ENCODE results near the gene DOCK4.

The DOCK4 gene

DNA sequence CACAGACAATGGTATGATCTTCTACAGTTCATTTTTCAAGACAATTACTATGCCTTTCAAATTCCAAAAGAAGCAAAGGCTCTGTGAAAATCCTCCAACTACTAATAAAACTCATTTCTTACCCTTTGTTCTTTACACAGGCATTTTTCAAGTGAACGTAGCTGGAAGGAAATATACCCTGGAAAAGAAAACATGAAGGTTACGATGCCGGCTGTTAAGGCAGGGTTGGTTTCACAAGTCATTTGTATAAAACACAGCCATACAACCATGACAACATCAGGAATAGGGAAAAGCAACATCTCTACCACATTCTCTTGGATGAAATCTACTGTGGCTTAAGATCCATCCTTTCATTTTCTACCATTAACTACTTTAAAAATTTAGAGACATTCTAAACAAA, 207.9 kb downstream of the DOCK4 start:
- no peak for DNase-seq

DNA sequence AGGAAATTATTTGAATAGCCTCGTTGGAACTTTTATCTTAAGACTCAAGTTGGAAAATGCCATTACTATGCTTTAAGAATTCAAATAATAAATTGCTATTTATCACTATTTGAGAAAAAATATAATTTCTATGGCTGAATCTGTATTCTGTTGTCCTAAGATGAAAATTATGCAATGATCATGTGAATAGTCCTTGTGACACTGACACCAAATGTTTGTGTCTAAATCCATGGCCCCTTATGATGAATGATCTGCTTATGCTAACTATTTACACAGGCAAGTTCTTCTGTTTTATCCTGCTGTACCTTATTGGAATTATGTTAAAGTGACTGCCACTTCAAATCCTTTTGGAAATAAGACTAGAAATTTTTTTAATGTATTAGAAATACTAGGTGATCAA, 208.7 kb downstream of the DOCK4 start:
- DNase-seq = no peak

DNA sequence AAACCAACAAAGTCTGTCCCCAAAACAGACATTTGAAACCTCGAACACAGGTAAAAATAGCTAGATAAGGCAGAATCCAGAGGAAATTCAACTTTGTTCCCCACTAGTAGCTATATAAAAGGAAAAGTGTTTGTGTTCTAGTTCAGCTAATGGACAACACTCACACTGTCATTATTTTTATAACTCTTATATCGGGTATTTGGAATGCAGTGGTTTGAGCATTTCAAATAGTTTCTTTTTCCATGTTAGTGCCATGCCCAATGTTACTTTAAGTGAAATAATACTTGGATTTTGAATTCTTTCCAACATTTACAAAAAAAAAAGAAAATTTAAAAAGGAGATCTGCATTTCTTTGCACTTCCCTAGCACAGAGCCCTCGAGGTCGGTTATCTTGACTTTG, 213.6 kb downstream of the DOCK4 start:
- DNase-seq = no peak

DNA sequence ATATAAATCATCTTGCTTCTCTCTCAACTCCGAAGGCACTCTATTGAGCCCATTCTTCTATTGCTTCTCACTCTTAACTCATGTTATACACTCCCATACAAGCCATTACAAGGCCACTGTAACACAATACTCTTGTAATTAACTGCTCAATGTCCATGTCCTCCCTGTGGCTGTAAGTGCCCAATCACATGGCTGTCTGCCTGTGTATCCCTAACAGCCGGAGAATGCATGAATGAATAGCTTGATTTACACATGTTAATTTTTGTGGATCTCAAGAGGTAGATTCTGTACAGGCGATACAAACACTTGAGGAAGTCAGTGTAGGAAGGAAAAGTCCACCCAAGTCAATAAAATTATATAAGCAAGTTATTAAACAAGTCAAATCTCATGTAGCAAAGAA, 215.6 kb downstream of the DOCK4 start:
- DNase-seq = peak; percentile 41

DNA sequence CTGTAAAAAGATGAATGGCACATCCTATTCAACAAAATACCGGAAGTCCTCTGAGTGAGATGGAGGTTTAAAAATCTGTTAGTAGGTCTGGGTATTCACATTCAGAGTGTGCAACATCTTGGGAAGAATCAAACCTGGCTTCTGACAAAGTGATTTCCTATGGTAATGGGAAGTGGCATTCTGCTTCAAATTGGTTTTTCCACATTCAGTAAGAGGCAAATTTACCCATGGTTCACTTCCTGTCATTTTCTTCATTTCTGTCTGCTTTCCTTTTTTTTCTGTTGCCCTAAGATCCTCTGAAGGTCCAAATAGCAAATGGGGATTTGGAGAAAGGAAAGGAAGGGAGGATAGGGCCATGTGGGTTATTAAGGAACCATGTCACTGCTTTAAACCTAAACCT, 218.3 kb downstream of the DOCK4 start:
- DNase-seq = no peak

DNA sequence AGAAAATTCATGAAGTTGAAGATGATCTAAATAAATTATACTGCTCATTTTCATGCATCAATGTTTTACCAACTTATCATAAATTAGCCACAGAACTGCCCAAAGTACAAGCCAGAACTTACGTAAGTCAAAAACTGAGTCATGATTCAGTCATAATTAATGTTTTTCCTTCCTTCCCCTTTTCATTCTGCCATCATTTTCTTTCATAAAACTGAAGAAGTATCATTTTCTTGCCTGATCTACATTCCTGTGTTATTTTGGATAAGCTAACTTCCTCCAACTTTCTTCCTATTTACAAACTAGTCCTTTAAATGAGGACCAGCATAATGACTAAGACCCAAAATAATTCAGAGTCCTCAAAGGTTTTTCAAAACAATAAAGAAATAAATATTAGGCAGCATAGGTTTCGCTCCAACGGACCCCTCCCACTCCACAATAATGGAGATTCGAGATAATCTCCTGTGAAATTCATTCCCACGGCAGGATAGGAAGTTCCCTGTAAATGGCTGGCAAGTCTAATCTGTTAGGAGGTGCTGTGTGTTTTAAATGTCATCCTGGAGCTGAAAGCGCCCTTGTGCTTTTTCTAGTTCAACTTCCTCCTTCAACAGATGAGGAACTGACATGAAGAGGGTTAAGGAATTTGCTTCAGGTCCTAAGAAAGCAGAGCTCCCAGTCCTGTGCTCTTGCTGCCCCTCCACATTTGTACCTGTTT, 218.9 kb downstream of the DOCK4 start:
- DNase-seq = no peak

DNA sequence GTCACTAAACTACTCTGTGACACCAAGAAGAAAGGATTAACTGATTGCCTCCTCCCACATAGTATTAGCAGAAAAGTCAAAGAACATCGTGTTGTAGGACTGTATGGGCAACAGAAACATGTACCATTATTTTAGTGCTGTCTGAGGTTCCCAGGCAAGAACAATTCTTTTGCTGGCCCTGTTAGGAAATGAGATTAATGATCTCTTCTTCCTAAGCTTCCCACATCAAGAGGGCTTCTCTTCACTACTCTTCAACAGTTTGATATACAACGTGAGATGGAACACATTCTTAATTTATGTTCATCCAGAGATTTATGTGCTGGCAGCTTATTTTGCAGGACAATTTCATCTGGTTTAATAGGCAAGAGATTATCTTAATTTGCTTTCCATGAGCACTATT, 219.6 kb downstream of the DOCK4 start:
- no peak for DNase-seq

DNA sequence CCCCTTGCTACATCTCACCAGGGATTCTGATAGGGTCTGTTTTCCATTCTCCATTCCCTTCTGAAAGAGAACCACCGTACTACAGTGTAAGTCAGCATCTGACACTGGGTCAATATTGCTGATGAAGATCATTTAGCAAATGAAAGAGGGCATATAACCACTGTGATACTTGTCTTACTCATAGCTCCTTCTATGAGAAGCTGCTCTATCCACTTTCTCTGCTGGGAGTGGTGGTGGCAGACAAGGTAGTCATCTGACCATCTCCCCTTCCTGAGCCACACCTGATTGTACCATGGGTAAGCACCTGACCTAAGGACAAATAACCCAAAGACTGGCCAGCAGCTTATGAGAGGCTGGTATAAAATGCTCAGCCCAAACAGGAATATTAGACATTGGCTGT, 220.4 kb downstream of the DOCK4 start:
- DNase-seq = no peak

DNA sequence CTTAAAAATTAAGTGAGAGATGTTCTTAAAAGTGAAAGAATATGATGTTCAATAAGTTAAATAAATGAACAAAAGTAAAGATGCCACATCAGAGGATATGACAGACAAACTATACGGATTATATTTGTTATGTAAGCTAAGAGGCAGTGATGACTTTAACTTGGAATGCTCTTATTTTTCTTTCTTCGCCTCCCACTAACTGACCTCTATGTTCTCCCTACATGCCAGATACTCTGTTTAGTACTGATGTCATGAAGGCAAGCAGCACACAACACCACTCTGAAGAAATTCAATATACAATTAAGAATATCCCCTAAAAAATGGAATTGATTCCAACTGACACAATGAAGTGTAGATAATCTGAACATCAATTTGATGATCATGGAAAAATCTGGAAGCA, 223.4 kb downstream of the DOCK4 start:
- DNase-seq = no peak

DNA sequence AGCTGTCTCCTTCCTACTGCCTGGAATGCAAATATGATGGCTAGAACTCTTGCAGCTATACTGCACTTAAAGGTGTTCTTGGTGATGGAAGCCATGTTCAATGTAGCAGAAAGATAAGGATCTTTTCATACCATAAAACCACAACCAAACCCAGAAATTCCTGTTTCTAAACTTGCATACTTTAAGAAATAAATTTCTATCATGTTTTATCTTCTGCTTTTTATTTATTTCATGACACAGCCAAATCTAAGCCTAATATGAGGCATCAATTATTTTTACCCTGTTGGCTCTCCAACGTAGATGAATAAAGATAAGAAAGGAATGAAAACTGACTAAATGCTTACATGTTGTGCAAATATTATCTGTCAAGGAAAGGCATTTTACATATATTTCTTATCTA, 224.1 kb downstream of the DOCK4 start:
- no peak for DNase-seq

DNA sequence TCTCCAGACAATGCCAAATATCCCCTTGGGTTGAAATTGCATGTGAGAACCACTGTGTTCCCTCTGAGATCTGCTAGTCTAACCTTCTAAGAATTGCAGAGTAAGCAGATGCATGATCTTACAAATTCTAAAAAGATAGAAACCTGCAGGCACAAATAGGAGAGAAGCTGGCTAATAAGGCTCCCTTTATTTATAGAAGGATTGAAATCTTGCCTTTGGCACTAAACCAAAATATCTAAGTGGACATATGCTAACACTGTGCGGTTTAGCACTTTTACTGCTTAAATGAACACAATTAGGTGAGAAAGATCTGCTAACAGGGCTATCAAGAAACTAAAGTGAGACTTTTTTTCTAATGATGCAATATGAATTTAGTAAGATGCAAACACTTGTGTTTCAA, 225.5 kb downstream of the DOCK4 start:
- no peak for DNase-seq

DNA sequence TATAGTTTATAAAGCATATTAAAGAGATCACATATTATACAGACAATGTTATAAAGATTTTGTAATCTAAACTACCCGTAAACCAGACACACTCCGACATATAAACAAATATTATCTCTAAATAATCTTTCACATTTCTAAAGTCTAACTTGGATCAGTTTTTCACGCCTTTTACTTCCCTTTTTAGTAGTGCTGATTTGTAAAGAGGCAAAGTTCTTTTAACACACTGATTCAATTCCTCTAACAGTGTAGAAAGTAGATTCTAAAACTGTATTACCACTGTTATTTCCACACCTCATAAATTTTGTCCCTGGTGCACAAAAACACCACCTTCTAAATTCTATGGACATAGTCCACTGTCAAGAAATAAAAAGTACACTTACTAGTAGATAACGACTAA, 230.9 kb downstream of the DOCK4 start:
- no peak for DNase-seq

DNA sequence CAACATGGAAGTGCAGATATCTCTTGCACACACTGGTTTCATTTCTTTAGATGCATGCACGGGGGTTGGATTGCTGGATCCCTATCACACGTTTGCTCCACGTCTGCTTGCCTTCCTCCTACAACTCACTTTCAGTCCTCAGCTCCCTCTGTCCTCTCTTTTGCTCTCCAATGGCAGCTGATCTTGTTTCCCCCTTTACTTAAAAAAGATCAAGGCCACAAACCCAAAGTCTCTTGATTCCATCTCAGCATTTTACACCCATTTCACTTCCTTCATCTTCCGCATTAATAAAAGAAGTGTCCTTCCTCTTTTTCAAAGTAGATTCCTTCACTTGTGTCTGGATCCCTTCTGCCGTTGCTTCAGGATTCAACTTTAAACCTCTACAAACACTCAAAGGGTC, 245.2 kb downstream of the DOCK4 start:
- DNase-seq = no peak

DNA sequence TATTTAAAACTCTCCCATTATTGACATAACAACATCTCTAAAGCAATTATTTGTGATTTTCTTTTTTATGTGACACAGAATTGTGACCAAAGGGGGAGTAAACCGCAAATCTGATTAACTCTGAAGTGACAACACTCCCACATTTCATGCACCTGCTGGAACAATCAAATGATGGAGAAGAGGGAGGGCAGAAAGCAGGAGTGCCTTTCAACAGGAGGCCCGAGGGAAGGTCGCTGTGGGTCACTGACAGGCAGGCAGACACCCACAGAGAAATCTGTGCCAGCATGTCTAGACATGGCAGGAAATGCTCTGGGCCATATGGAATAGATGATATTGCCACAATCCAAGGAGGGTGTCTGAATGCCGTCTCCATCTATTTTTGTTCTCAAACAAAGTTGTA, 247.3 kb downstream of the DOCK4 start:
- peak; percentile 59 for DNase-seq

DNA sequence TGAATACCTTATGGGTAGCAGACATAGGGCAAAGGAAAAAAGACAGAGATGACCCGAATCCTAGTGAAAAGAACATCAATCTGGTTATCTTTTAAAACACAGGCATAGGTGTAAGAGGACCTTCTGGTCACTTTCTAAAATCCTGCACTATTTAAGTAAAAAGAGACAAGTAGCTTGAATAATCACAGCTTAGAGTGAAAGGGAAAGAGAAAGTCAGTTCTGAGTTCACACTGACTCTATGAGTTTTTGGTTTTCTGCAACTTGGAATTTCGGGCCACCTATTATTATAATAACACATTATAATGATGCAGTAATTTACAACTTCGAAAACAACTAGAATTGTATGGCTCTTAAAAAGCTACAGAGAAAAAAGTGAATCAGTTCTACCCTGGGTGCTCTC, 247.8 kb downstream of the DOCK4 start:
- DNase-seq = no peak

DNA sequence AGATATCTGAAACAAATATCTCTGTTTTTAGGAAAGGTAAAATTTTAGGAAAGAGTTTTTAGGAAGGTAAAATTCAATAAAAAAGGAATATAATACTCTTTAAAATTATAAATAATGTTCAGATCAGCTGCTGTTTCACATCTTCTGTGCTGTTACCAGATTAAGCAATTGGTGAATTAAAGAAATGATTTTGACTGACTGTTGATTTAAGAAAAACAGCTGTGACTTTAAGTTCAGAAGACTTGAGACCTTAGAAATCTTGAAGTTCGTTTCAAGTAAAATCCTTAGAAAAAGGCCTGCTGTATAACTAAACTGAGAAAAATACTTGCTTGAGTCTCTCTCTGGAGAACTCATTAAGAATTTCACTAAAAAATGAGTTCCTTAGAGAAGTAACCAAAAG, 250.6 kb downstream of the DOCK4 start:
- DNase-seq = no peak

DNA sequence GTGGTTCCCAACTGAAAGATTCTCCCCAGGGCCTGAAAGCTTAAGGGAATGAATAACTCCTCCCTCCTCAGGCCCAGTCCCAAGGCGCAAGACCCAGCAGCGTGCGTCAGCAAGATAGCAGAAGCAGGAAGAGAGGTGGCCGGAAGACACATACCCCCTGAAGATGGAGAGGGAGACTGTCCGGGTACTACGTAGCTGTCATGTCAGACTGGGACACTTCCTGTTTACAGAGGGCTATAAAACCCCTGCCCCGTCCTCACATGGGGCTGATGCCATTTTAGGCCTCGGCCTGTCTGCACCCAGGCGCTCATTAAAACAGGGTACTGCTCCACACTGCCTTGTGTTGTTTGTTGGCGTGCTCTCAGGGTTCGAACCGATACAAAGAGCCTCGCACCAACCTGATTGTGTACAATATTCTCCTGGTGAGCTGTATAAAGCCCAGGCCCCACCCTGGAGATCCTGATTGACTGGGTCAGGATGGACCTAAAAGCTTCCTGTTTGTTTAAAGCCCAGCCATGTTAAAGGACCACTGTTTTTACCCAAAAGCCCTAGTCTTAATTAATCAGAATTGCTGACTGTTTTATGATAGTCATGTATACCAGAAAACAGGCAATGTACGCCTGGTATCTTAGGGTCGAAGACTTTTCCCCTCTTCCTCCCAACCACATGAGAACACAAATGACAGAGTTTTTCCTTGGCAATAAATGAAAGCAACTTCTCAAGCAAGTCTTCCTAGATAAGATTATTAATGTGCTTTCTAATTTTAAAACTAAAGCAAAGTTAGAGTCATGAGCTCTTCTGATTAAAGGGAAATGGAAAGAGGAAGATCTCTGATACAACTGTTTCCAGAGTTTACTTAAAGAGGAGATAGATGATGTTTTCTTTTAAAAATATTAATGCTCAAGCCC, 251.5 kb downstream of the DOCK4 start:
- DNase-seq = no peak

DNA sequence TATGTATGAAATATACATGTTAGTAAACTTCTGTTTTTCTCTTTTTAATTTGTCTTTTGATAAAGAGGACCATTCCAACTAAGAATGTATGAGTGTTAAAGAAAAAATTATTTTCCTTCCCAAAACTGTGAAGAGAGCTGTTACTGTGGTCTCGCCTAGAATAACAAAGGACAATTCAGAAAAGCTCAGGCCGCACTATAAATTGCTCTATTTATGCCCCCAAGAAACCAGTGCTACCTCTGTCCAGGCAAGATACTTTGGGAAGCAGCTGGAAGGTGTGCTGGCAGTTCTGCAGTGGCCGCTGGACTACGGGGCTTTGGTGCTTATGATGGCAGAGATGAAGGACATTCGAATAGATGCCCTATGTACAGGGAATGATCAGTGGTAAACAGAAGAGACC, 252.1 kb downstream of the DOCK4 start:
- no peak for DNase-seq

DNA sequence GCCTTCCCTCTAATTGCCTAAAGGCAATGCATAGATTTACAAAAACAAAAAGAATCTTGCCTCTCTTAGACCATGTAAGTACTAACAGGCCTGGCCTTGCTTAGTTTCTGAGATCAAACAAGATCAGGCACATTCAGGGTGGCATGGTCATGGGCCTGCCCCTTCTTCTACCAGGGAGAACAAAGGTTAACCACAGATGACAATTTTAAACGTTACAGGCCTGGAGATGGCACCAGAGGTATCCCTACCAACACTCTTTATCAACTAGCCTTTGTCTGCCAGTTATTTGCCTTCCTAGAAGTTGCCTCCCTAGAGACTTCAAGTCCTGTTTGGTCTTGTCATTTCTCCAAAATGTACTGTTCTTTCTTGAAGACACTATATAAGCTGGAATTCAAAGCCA, 252.6 kb downstream of the DOCK4 start:
- DNase-seq = peak; percentile 47

DNA sequence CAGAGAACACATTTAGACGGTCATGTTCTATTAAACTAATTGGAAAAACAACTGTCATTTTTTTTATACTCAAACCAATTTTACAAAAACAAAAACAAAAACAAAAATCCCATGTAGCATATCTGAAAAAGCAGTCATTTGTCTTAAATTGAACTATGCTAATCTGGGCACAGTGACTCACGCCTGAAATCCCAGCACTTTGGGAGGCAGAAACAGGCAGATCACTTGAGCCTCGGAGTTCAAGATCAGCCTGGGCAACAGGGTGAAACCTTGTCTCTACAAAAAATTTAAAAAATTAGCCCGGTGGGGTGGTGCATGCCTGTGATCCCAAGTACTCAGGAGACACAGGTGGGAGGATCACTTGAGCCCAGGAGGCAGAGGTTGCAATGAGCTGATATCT, 253.4 kb downstream of the DOCK4 start:
- no peak for DNase-seq

DNA sequence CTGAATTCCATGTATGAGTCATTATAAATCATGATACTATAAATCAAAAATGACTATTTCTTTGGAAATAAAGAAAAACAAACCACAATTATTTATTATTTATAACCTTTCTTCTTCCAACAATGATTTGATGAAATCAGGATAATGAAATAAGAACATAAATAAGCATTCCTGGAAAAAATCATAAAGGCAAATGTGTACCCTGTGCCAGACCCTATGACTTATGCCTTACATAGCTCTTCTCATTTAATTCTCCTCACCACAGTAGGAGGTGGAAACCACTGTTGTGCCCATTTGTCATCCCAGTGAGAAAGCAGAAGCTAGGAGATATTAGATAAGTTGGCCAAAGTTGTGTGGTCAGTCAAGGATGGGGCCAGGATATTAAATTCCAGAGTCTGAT, 255.1 kb downstream of the DOCK4 start:
- DNase-seq = no peak

DNA sequence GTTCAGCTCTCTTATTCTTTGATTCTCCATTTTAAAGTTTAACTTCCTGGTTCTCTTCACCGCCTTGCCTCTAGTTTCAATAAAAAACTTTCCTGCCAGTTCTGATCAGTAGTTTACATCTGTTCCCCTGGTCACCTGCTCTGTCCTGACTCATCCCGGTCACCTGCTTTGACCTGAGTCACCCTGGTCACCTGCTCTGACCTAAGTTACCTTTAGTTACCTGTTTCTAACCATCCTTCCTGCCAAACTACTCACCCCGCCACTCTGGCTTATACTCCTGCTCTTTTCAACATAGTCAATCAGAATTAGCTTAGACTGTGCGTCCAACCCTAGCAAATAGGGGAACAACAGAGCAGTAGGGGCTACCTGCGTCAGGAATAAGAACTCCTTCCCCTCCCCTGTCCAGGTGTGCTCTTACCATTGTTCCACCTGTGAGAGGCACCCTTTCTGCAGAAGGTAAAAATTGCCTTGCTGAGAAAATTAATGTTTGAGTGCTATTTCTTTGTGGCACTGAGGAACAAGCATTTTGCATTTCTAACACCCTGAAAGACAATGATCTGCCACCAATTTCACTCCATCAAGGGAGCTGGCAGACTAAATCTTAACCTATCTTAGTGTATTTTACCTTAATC, 263.6 kb downstream of the DOCK4 start:
- no peak for DNase-seq

DNA sequence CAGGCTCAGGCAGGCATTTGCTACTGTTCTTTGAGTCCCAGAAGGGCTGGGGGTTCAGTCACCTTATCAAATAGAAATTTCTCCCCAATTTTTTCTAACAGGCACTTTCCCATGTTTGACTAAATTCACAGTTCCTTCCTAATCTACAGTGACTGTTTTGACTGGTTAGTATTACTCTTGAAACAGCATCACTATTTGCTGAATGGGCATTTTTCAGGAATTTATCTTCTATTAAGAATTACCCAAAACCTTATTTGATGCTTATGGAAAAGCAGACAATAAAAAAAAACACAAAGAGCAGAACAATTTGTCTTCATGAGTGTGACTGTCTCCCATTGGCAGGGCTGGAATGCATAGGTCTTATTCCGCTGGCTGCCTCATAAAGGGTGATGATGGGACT, 269.0 kb downstream of the DOCK4 start:
- DNase-seq = no peak

DNA sequence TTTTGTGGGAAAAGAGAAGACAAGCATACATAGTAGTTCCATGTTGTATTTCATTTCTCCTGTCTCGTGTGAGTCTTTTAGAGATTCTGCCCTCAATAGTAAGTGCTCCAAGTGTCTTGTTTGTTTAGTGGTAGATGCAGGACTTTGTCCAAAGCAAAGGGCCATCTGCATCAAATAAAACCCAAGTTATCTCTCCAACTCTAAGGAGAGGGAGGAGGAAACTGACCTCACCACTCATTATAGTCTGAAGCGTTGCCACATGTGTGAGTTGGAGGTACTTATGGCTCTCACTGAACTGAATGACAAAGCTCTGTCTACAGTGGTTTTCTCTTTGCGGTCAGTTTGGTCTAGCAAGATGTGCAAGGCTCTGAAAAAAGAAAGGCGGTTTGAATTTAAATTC, 272.6 kb downstream of the DOCK4 start:
- DNase-seq = peak; percentile 50
